ENCODE measurements around the gene SESN1. TPM values are rescaled to one million over a fixed set of nuclear protein-coding genes. Genes with fewer than 3 reads are reported as not detected.

The SESN1 gene
- polyA plus RNA-seq, 1 experiment: 29.6 TPM

- ChIA-PET POLR2A (no interaction called here), CTCF (interaction anchor here (0.8 to 5.8 kb wide), 35 partner anchors 11 to 1094 kb away, joined by 3 to 121 read pairs (median 5); partner anchors contain the start of gene FOXO3)
- no peak overlapping the region for H3K27ac ChIP-seq (ENCODE audit: low read depth, low read length)
- DNase-seq (ENCODE audit: low read depth, low spot score): no peak
- no peaks in the 10 kb centered on the region for H3K27me3 ChIP-seq (ENCODE audit: control insufficient read depth, insufficient read depth, low read length)
- H3K9me3 ChIP-seq (ENCODE audit: control insufficient read depth, insufficient read depth, low read length): no peaks in the 10 kb centered on the region
- no peak for TF ChIP-seq CTCF (IDR thresholded peaks at IDR 0.05; ENCODE audit: low read depth, low read length)
- H3K4me3 ChIP-seq (ENCODE audit: low read depth, low read length): no peak overlapping the region
Measured at GRCh38 chr6:109074133-109074415, 20.6 kb downstream of the SESN1 start.

- H3K27me3 ChIP-seq (ENCODE audit: control insufficient read depth, insufficient read depth, low read length): no peaks in the 10 kb centered on the region
- H3K9me3 ChIP-seq (ENCODE audit: control insufficient read depth, insufficient read depth, low read length): no peaks in the 10 kb centered on the region
- H3K27ac ChIP-seq (ENCODE audit: low read depth, low read length): no peak overlapping the region
- peak; percentile 63 for TF ChIP-seq CTCF (IDR thresholded peaks at IDR 0.05; ENCODE audit: low read depth, low read length)
- DNase-seq (ENCODE audit: low read depth, low spot score): peak; percentile 46
- H3K4me3 ChIP-seq (ENCODE audit: low read depth, low read length): no peak overlapping the region
- ChIA-PET POLR2A (interaction anchor here (0.6 to 1.6 kb wide), 3 partner anchors 21 to 531 kb away, joined by 4 to 6 read pairs (median 5); no protein-coding TSS in a partner anchor), CTCF (interaction anchor here (0.6 to 5.8 kb wide), 50 partner anchors 8 to 1094 kb away, joined by 3 to 121 read pairs (median 5); partner anchors contain the start of genes CD164 and FOXO3)
Measured at GRCh38 chr6:109073344-109074132, 21.1 kb downstream of the SESN1 start.

GRCh38 chr6:109071125-109071917 lies 23.3 kb downstream of the SESN1 start:
- Histone ChIP-seq H3K27ac (ENCODE audit: low read depth, low read length) (no peak overlapping the region), H3K4me3 (ENCODE audit: low read depth, low read length) (no peak overlapping the region), H3K9me3 (ENCODE audit: control insufficient read depth, insufficient read depth, low read length) (no peaks in the 10 kb centered on the region), H3K27me3 (ENCODE audit: control insufficient read depth, insufficient read depth, low read length) (no peaks in the 10 kb centered on the region)
- POLR2A ChIA-PET: interaction anchor here (0.6 kb wide), 1 partner anchor 190 kb away, joined by 3 read pairs; no protein-coding TSS in a partner anchor
- DNase-seq (ENCODE audit: low read depth, low spot score): no peak
- CTCF ChIA-PET: interaction anchor here (0.6 to 5.8 kb wide), 10 partner anchors 8 to 535 kb away, joined by 3 to 121 read pairs (median 4); no protein-coding TSS in a partner anchor
- TF ChIP-seq CTCF (IDR thresholded peaks at IDR 0.05; ENCODE audit: low read depth, low read length): no peak

GRCh38 chr6:109069746-109070145 lies 24.9 kb downstream of the SESN1 start:
- DNase-seq (ENCODE audit: low read depth, low spot score): no peak
- Histone ChIP-seq H3K27ac (ENCODE audit: low read depth, low read length) (no peak overlapping the region), H3K27me3 (ENCODE audit: control insufficient read depth, insufficient read depth, low read length) (no peaks in the 10 kb centered on the region), H3K9me3 (ENCODE audit: control insufficient read depth, insufficient read depth, low read length) (no peaks in the 10 kb centered on the region), H3K4me3 (ENCODE audit: low read depth, low read length) (no peak overlapping the region)
- CTCF ChIA-PET: interaction anchor here (2.5 kb wide), 1 partner anchor 177 kb away, joined by 13 read pairs; no protein-coding TSS in a partner anchor
- no peak for TF ChIP-seq CTCF (IDR thresholded peaks at IDR 0.05; ENCODE audit: low read depth, low read length)
- POLR2A ChIA-PET: no interaction called here

Measured in AG04450 (cell line).